K562 (cell line): ENCODE results near the gene CRKL. TPM values are rescaled to one million over a fixed set of nuclear protein-coding genes. Genes with fewer than 3 reads are reported as not detected.

ENCODE experiments used
- ATAC-seq: fragments of 200-7000 bp; cut with Tn5 transposase; 3 replicates; pipeline ENCODE4 v1.9.1; 2020; ENCODE audit warnings: moderate library complexity
- BruUV-seq: library from RNA; stranded (reverse); fragments of 400-500 nt; replicated peaks from 2 replicates; lab custom pipeline; 2021; lab: Mats Ljungman, UMichigan
- CTCF ChIA-PET: fragments of 300-600 bp; formaldehyde crosslinking; extraction: SDS; loops from one replicate; lab custom pipeline; 2021; ENCODE audit warnings: low intra/inter-chr PET ratio; lab: Yijun Ruan, JAX
- POLR2A ChIA-PET: fragments of 300-600, 350-650 bp; sonication (Branson Sonifier 250); formaldehyde crosslinking; extraction: SDS; loops from one replicate; lab custom pipeline; 2021; ENCODE audit warnings: antibody characterized with exemption, inconsistent platforms; lab: Yijun Ruan, JAX
- DNase-seq, 4 experiments: peaks; one replicate each; pipeline versions ENCODE4 v3.0.0 to v3.0.0-alpha.2; 2011 to 2018; ENCODE audit warnings: low spot score in 3 of 4, mixed read lengths in 3 of 4; ENCODE audit errors: extremely low read depth in 1 of 4
- FAIRE-seq: peaks from 2 replicates; lab custom pipeline; 2011; peaks lifted over from hg19 to GRCh38; lab: Jason Lieb, UNC
- H2AFZ ChIP-seq: 2 replicates; pipeline ENCODE4 v1.6.0; 2011; ENCODE audit warnings: low read depth, low read length, control low read depth, inconsistent platforms
- H3K27ac ChIP-seq: fragments of 200-600 bp; 3 replicates; pipeline ENCODE4 v1.8.0; 2011; ENCODE audit warnings: low read depth, mild to moderate bottlenecking, control low read depth, inconsistent platforms, low read length, moderate library complexity, mixed read lengths; ENCODE audit errors: extremely low read depth
- H3K27me3 ChIP-seq, 2 experiments: fragments of 300-600 bp in 1 of 2; 2 replicates in 1 of 2; 3 replicates in 1 of 2; pipeline versions ENCODE4 v1.6.0 to v1.8.0; 2011; ENCODE audit warnings: inconsistent platforms in 2 of 2, low read length in 2 of 2, mild to moderate bottlenecking in 1 of 2, mixed read lengths in 1 of 2, moderate library complexity in 1 of 2; ENCODE audit not compliant: control insufficient read depth in 2 of 2, insufficient read depth in 2 of 2
- H3K36me3 ChIP-seq: fragments of 300-600 bp; 3 replicates; pipeline ENCODE4 v1.8.0; 2011; ENCODE audit warnings: mild to moderate bottlenecking, low read length, inconsistent platforms; ENCODE audit not compliant: control insufficient read depth, insufficient read depth
- H3K4me1 ChIP-seq, 2 experiments: fragments of 200-600 bp in 1 of 2; replicated peaks in 1 of 2; 2 replicates in 1 of 2; 3 replicates in 1 of 2; pipeline versions ENCODE4 v1.5.1 to v1.8.0; 2011; ENCODE audit warnings: inconsistent platforms in 2 of 2, low read length in 2 of 2, mild to moderate bottlenecking in 1 of 2, mixed read lengths in 1 of 2, moderate library complexity in 1 of 2; ENCODE audit not compliant: control insufficient read depth in 2 of 2, insufficient read depth in 2 of 2
- H3K4me2 ChIP-seq: 2 replicates; pipeline ENCODE4 v1.6.1; 2011; ENCODE audit warnings: low read length, control low read depth, inconsistent platforms, mixed read lengths; ENCODE audit not compliant: insufficient read depth
- H3K4me3 ChIP-seq: fragments of 200-600 bp; sonication (generic), shearing (Covaris generic); 2 replicates; pipeline ENCODE4 v1.5.1; 2016; ENCODE audit warnings: control low read depth, inconsistent platforms
- H3K79me2 ChIP-seq: fragments of 200-600 bp; 3 replicates; pipeline ENCODE4 v1.8.0; 2011; ENCODE audit warnings: low read length, inconsistent platforms; ENCODE audit not compliant: control insufficient read depth, insufficient read depth
- H3K9ac ChIP-seq, 2 experiments: 2 replicates each; pipeline versions ENCODE4 v1.6.0 to v1.6.1; 2011; ENCODE audit warnings: low read depth in 2 of 2, low read length in 2 of 2, control low read depth in 1 of 2, inconsistent platforms in 1 of 2, mild to moderate bottlenecking in 1 of 2, mixed read lengths in 1 of 2; ENCODE audit not compliant: insufficient read depth in 1 of 2
- H3K9me1 ChIP-seq: one replicate; pipeline ENCODE4 v1.6.0; 2011; ENCODE audit warnings: inconsistent platforms, mild to moderate bottlenecking, low read length, moderate library complexity; ENCODE audit not compliant: control insufficient read depth, insufficient read depth
- H3K9me3 ChIP-seq: replicated peaks from 2 replicates; pipeline ENCODE4 v1.5.1; 2011; ENCODE audit warnings: low read depth, low read length, inconsistent platforms; ENCODE audit not compliant: control insufficient read depth, insufficient read depth
- H4K20me1 ChIP-seq: replicated peaks from 2 replicates; pipeline ENCODE4 v1.6.1; 2011; ENCODE audit warnings: low read length, inconsistent platforms, mixed read lengths; ENCODE audit not compliant: control insufficient read depth, insufficient read depth
- CHD4 ChIP-seq: fragments of 200-600 bp; sonication (generic); IDR thresholded peaks from 3 replicates; pipeline ENCODE4 v1.6.1; 2012; ENCODE audit warnings: low read depth, mild to moderate bottlenecking, mixed read lengths, low read length, inconsistent platforms; ENCODE audit not compliant: insufficient read depth, insufficient replicate concordance, poor library complexity, severe bottlenecking
- MAFG ChIP-seq: fragments of 450-650 bp; conservative IDR thresholded peaks from 2 replicates; pipeline ENCODE4 v1.6.1; 2016; ENCODE audit warnings: missing genetic modification characterization, missing compliant biosample characterization
- NEUROD1 ChIP-seq: fragments of 150-350 bp; IDR thresholded peaks from 2 replicates; pipeline ENCODE4 v1.6.1; 2014; ENCODE audit warnings: borderline replicate concordance, low read length, low read depth; ENCODE audit not compliant: partially characterized antibody
- NR3C1 ChIP-seq: sonication (generic); formaldehyde crosslinking; IDR thresholded peaks from 2 replicates; pipeline ENCODE4 v1.8.1; 2022; ENCODE audit warnings: missing genetic modification reagents
- YBX1 ChIP-seq: fragments of 450-650 bp; IDR thresholded peaks from 2 replicates; pipeline ENCODE4 v1.7.1; 2016; ENCODE audit warnings: mild to moderate bottlenecking
- ZC3H4 ChIP-seq: sonication (generic); formaldehyde crosslinking; IDR thresholded peaks from 2 replicates; pipeline ENCODE4 v1.9.0; 2021; ENCODE audit warnings: missing genetic modification reagents, borderline replicate concordance
- ZC3H8 ChIP-seq: fragments of 450-650 bp; IDR thresholded peaks from 2 replicates; pipeline ENCODE4 v1.6.1; 2017
- WGBS: fragments of 100-300 bp; shearing (Covaris generic); methylation state at CpG from one replicate; pipeline ENCODE4 v1.1.6; 2016; ENCODE audit warnings: low coverage, mixed read lengths; ENCODE audit not compliant: insufficient coverage; ENCODE audit errors: missing lambda C conversion rate; 5-methylcytosine and 5-hydroxymethylcytosine counted together
- in situ Hi-C: fragments of 300-500 bp; cut with MboI; formaldehyde crosslinking; loops from 4 replicates; pipeline ENCODE4 v1.15.0; 2018; ENCODE audit warnings: inconsistent platforms, mixed read lengths
- intact Hi-C: fragments of 100-400 bp; cut with micrococcal nuclease; formaldehyde crosslinking; loops from 2 replicates; pipeline ENCODE4 v1.14.2; 2022
- polyA plus RNA-seq, 8 experiments: library from polyadenylated mRNA; depleted of rRNA in 4 of 8; stranded (reverse) in 5 of 8; unstranded in 3 of 8; fragments of >200 nt; fragmentation: Nextera tagmentation in 2 of 8; fragmentation: Illumina TruSeq in 1 of 8; extraction: Ambion mirVana in 2 of 8; extraction: Trizol in 1 of 8; gene quantifications; 2 replicates each; pipeline versions ENCODE4 v1.2.1 to v1.2.3, GENCODE V29; 2011 to 2014; ENCODE audit warnings: inconsistent platforms in 1 of 8, missing spikeins in 1 of 8
- total RNA-seq, 7 experiments: library from RNA; depleted of rRNA in 6 of 7; stranded (reverse); fragments of >200 nt in 6 of 7; fragmentation: Illumina TruSeq in 2 of 7; extraction: Trizol in 2 of 7; gene quantifications; 2 replicates each; pipeline versions ENCODE4 v1.2.1 to v1.2.3, GENCODE V29; 2011 to 2021; ENCODE audit warnings: low replicate concordance in 1 of 7
- TF ChIP-seq, protein P1 (sequence below): fragments of 450-650 bp; formaldehyde crosslinking; conservative IDR thresholded peaks from 2 replicates; pipeline ENCODE4 v1.4.0; 2022; ENCODE audit warnings: mild to moderate bottlenecking, missing genetic modification characterization
- TF ChIP-seq, protein P2 (sequence below): fragments of 250-450 bp; sonication (Bioruptor Pico); IDR thresholded peaks from 2 replicates; pipeline ENCODE4 v1.4.0; 2020
- TF ChIP-seq, protein P3 (sequence below): sonication (generic); formaldehyde crosslinking; IDR thresholded peaks from 2 replicates; pipeline ENCODE4 v1.8.0; 2022; ENCODE audit warnings: mild to moderate bottlenecking, low read depth, missing genetic modification reagents

The CRKL gene
- total and polyA plus RNA-seq, 9 of the 15 experiments (the other 6 are each of a cell fraction or from before 2014, with no cell fraction given) = 100 to 263 (median 124) TPM

DNA sequence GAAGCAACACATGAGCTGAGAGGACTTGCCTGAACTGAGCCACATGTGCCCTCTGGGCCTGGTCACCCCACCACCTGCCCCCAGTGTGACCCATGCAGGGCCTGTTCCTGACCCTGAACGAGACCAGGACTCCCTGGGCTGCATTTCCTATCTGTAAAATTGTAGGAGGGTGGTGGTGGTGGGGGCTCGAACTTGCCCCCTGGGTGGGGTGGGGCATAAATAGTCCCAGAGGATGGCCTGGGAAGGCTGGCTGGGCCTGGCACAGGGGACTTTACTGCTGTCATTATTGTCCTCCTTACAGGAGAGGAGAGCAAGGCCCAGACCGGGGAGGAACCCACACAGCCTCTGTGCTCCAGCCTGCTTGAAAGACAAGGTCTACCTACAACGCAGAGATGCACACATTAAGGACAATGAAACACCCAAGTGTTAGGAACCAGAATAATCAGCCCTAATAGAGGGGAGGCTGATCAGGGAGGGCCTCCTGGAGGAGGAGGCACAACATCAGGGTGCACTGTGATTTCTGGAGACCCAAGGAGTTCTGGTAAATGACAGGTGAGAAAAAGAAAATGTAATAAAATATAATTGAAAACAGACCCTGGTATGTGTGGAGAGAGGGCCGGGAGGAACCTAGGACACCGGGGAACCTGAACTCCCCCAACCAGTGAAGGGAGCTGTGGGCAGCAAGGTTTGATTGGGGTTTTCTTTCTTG, 47.0 kb downstream of the CRKL start:
- WGBS = 22% methylated on average over 6 of the region's 6 CpGs
- no peaks in the 10 kb centered on the region for H3K9me1 ChIP-seq
- H3K79me2 ChIP-seq = no peaks in the 10 kb centered on the region
- CTCF ChIA-PET = interaction anchor here (1.1 kb wide), 1 partner anchor 139 kb away, joined by 5 read pairs; no protein-coding TSS in a partner anchor
- FAIRE-seq (no peak), DNase-seq (no peak), ATAC-seq (no peak)
- no peak overlapping the region for H2AFZ ChIP-seq
- BruUV-seq = no TSS peak
- H3K27me3 ChIP-seq = peaks cover 11 to 38% of the 10 kb centered on the region in 2 experiments; a peak in 4 of 5 replicates
- H3K36me3 ChIP-seq = no peaks in the 10 kb centered on the region
- POLR2A ChIA-PET = interaction anchor here (0.6 to 64.4 kb wide), 8 partner anchors 9 to 89 kb away, joined by 3 to 1556 read pairs (median 4); partner anchors contain the start of genes CRKL, LZTR1 and THAP7
- intact Hi-C loops (loop anchor here (2.0 to 5.0 kb wide), 6 partner anchors 58 to 187 kb away; partner anchors contain the start of gene LRRC74B), in situ Hi-C loops (loop anchor here (25.0 kb wide), 1 partner anchor 173 kb away; no protein-coding TSS in a partner anchor)
- peak overlapping the region in 1 of 2 experiments; percentile 63; a peak in 2 of 4 replicates for H3K9ac ChIP-seq
- peaks cover 0 to 40% of the 10 kb centered on the region in 2 experiments; a peak in 2 of 5 replicates for H3K4me1 ChIP-seq
- no peak overlapping the region for H3K27ac ChIP-seq
- H3K9me3 ChIP-seq = no peaks in the 10 kb centered on the region
- no peak overlapping the region for H3K4me3 ChIP-seq
- H3K4me2 ChIP-seq = no peak overlapping the region
- H4K20me1 ChIP-seq = peaks cover 44% of the 10 kb centered on the region
- TF ChIP-seq MAFG = no peak
- TF ChIP-seq ZC3H4 (CRISPR knock-in tag) = no peak
- TF ChIP-seq, protein P1, sequence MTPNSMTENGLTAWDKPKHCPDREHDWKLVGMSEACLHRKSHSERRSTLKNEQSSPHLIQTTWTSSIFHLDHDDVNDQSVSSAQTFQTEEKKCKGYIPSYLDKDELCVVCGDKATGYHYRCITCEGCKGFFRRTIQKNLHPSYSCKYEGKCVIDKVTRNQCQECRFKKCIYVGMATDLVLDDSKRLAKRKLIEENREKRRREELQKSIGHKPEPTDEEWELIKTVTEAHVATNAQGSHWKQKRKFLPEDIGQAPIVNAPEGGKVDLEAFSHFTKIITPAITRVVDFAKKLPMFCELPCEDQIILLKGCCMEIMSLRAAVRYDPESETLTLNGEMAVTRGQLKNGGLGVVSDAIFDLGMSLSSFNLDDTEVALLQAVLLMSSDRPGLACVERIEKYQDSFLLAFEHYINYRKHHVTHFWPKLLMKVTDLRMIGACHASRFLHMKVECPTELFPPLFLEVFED (CRISPR knock-in tag) = 0 out of 2 replicates have a peak, but pooled peaks have one; percentile 23
- TF ChIP-seq NR3C1 (CRISPR knock-in tag) = no peak
- TF ChIP-seq YBX1 = no peak
- TF ChIP-seq, protein P2, sequence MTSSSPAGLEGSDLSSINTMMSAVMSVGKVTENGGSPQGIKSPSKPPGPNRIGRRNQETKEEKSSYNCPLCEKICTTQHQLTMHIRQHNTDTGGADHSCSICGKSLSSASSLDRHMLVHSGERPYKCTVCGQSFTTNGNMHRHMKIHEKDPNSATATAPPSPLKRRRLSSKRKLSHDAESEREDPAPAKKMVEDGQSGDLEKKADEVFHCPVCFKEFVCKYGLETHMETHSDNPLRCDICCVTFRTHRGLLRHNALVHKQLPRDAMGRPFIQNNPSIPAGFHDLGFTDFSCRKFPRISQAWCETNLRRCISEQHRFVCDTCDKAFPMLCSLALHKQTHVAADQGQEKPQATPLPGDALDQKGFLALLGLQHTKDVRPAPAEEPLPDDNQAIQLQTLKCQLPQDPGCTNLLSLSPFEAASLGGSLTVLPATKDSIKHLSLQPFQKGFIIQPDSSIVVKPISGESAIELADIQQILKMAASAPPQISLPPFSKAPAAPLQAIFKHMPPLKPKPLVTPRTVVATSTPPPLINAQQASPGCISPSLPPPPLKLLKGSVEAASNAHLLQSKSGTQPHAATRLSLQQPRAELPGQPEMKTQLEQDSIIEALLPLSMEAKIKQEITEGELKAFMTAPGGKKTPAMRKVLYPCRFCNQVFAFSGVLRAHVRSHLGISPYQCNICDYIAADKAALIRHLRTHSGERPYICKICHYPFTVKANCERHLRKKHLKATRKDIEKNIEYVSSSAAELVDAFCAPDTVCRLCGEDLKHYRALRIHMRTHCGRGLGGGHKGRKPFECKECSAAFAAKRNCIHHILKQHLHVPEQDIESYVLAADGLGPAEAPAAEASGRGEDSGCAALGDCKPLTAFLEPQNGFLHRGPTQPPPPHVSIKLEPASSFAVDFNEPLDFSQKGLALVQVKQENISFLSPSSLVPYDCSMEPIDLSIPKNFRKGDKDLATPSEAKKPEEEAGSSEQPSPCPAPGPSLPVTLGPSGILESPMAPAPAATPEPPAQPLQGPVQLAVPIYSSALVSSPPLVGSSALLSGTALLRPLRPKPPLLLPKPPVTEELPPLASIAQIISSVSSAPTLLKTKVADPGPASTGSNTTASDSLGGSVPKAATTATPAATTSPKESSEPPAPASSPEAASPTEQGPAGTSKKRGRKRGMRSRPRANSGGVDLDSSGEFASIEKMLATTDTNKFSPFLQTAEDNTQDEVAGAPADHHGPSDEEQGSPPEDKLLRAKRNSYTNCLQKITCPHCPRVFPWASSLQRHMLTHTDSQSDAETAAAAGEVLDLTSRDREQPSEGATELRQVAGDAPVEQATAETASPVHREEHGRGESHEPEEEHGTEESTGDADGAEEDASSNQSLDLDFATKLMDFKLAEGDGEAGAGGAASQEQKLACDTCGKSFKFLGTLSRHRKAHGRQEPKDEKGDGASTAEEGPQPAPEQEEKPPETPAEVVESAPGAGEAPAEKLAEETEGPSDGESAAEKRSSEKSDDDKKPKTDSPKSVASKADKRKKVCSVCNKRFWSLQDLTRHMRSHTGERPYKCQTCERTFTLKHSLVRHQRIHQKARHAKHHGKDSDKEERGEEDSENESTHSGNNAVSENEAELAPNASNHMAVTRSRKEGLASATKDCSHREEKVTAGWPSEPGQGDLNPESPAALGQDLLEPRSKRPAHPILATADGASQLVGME = no peak
- no peak for TF ChIP-seq ZC3H8
- peak; percentile 96 for TF ChIP-seq CHD4
- no peak for TF ChIP-seq NEUROD1
- TF ChIP-seq, protein P3, sequence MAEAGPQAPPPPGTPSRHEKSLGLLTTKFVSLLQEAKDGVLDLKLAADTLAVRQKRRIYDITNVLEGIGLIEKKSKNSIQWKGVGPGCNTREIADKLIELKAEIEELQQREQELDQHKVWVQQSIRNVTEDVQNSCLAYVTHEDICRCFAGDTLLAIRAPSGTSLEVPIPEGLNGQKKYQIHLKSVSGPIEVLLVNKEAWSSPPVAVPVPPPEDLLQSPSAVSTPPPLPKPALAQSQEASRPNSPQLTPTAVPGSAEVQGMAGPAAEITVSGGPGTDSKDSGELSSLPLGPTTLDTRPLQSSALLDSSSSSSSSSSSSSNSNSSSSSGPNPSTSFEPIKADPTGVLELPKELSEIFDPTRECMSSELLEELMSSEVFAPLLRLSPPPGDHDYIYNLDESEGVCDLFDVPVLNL = no peak
